GM23338 (cell line): ENCODE measurements around the gene RARG.

Source experiments
- EZH2 ChIP-seq: fragments of 200-600 bp; sonication (generic); IDR thresholded peaks from one replicate; pipeline ENCODE4 v1.8.0; 2017; ENCODE audit warnings: antibody characterized with exemption, mild to moderate bottlenecking, low read depth; ENCODE audit not compliant: unreplicated experiment
- EZH2phosphoT487 ChIP-seq: fragments of 200-600 bp; sonication (generic); IDR thresholded peaks from one replicate; pipeline ENCODE4 v1.8.1; 2018; ENCODE audit warnings: antibody characterized with exemption; ENCODE audit not compliant: unreplicated experiment
- JUNB ChIP-seq: IDR thresholded peaks from one replicate; pipeline ENCODE4 v1.6.1; 2016; ENCODE audit warnings: antibody characterized with exemption; ENCODE audit not compliant: unreplicated experiment
- POLR2AphosphoS5 ChIP-seq: IDR thresholded peaks from 2 replicates; pipeline ENCODE4 v1.6.1; 2016; ENCODE audit warnings: antibody characterized with exemption, low read depth
- TF ChIP-seq, protein P1 (sequence below), 2 experiments: fragments of 200-600 bp in 1 of 2; sonication (generic) in 1 of 2; conservative IDR thresholded peaks; 2 replicates each; pipeline versions ENCODE4 v1.5.1 to v1.6.1; 2016 to 2017; ENCODE audit warnings: antibody characterized with exemption in 2 of 2, low read depth in 2 of 2, mild to moderate bottlenecking in 2 of 2, moderate library complexity in 1 of 2
- TF ChIP-seq, protein P2 (sequence below): IDR thresholded peaks from 2 replicates; pipeline ENCODE4 v1.6.1; 2016; ENCODE audit warnings: antibody characterized with exemption
- TF ChIP-seq, protein P3 (sequence below): IDR thresholded peaks from one replicate; pipeline ENCODE4 v1.6.1; 2018; ENCODE audit warnings: antibody characterized with exemption; ENCODE audit not compliant: unreplicated experiment

DNA sequence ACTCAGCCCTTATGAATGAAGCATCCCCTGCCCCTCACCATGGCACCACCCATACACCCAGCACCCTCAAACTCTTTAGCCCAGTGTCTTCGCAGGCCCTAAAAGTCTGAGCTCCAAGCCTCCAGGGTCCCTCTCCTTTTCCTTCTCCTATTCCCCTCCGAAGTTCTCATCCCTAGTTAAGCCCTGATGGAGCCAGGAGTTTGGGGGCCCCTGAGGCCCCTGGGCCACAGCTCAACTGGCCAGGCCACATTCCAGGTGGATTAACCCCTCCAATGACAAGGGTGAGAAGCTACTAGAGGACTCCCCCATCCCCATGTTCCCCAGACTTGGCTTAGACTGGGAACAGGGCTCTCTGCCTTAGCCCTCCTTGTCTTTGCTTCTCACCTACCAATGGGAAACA, 2.6 kb downstream of the RARG start:
- TF ChIP-seq POLR2AphosphoS5 (no peak), EZH2 (no peak), JUNB (no peak), EZH2phosphoT487 (no peak)
- TF ChIP-seq, protein P1, sequence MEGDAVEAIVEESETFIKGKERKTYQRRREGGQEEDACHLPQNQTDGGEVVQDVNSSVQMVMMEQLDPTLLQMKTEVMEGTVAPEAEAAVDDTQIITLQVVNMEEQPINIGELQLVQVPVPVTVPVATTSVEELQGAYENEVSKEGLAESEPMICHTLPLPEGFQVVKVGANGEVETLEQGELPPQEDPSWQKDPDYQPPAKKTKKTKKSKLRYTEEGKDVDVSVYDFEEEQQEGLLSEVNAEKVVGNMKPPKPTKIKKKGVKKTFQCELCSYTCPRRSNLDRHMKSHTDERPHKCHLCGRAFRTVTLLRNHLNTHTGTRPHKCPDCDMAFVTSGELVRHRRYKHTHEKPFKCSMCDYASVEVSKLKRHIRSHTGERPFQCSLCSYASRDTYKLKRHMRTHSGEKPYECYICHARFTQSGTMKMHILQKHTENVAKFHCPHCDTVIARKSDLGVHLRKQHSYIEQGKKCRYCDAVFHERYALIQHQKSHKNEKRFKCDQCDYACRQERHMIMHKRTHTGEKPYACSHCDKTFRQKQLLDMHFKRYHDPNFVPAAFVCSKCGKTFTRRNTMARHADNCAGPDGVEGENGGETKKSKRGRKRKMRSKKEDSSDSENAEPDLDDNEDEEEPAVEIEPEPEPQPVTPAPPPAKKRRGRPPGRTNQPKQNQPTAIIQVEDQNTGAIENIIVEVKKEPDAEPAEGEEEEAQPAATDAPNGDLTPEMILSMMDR (conservative IDR thresholded peaks at IDR 0.05; ENCODE audit: low read depth in 2 of 2) = no peak
- TF ChIP-seq, protein P2, sequence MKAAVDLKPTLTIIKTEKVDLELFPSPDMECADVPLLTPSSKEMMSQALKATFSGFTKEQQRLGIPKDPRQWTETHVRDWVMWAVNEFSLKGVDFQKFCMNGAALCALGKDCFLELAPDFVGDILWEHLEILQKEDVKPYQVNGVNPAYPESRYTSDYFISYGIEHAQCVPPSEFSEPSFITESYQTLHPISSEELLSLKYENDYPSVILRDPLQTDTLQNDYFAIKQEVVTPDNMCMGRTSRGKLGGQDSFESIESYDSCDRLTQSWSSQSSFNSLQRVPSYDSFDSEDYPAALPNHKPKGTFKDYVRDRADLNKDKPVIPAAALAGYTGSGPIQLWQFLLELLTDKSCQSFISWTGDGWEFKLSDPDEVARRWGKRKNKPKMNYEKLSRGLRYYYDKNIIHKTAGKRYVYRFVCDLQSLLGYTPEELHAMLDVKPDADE = no peak
- TF ChIP-seq, protein P3, sequence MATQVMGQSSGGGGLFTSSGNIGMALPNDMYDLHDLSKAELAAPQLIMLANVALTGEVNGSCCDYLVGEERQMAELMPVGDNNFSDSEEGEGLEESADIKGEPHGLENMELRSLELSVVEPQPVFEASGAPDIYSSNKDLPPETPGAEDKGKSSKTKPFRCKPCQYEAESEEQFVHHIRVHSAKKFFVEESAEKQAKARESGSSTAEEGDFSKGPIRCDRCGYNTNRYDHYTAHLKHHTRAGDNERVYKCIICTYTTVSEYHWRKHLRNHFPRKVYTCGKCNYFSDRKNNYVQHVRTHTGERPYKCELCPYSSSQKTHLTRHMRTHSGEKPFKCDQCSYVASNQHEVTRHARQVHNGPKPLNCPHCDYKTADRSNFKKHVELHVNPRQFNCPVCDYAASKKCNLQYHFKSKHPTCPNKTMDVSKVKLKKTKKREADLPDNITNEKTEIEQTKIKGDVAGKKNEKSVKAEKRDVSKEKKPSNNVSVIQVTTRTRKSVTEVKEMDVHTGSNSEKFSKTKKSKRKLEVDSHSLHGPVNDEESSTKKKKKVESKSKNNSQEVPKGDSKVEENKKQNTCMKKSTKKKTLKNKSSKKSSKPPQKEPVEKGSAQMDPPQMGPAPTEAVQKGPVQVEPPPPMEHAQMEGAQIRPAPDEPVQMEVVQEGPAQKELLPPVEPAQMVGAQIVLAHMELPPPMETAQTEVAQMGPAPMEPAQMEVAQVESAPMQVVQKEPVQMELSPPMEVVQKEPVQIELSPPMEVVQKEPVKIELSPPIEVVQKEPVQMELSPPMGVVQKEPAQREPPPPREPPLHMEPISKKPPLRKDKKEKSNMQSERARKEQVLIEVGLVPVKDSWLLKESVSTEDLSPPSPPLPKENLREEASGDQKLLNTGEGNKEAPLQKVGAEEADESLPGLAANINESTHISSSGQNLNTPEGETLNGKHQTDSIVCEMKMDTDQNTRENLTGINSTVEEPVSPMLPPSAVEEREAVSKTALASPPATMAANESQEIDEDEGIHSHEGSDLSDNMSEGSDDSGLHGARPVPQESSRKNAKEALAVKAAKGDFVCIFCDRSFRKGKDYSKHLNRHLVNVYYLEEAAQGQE = no peak
